IMR-90 (cell line): ENCODE measurements around the gene AP4S1.

Source experiments
- CTCF ChIP-seq: conservative IDR thresholded peaks from 2 replicates; pipeline ENCODE4 v1.5.1; 2012; ENCODE audit warnings: mild to moderate bottlenecking, low read depth, low read length, improper control_type of control experiment
- MXI1 ChIP-seq: IDR thresholded peaks from 2 replicates; pipeline ENCODE4 v1.6.1; 2012; ENCODE audit warnings: low read depth, mild to moderate bottlenecking, low read length, moderate library complexity, borderline replicate concordance
- RCOR1 ChIP-seq: IDR thresholded peaks from 2 replicates; pipeline ENCODE4 v1.6.1; 2012; ENCODE audit warnings: mild to moderate bottlenecking, low read length, improper control_type of control experiment; ENCODE audit not compliant: insufficient replicate concordance
- RFX5 ChIP-seq: IDR thresholded peaks from 2 replicates; pipeline ENCODE4 v1.8.0; 2012; ENCODE audit warnings: low read depth, mild to moderate bottlenecking, low read length, moderate library complexity
- SMC3 ChIP-seq: fragments of 150-350 bp; IDR thresholded peaks from 2 replicates; pipeline ENCODE4 v1.6.1; 2016; ENCODE audit warnings: low read depth, mild to moderate bottlenecking, antibody characterized with exemption, low read length, moderate library complexity

GRCh38 chr14:30977752-30978151 is 47.7 kb upstream of the AP4S1 start:
- TF ChIP-seq MXI1 (no peak), CTCF (no peak), RFX5 (no peak), RCOR1 (no peak), SMC3 (no peak)
